Measurements from ENCODE around the gene RPTOR. TPM values are rescaled to one million over a fixed set of nuclear protein-coding genes. Genes with fewer than 3 reads are reported as not detected.

The RPTOR gene
- total RNA-seq, 1 experiment from 2014 or later = 19.8 TPM

GRCh38 chr17:80925688-80926335 is 381.2 kb downstream of the RPTOR start:
- in situ Hi-C loops (cut with HindIII; ENCODE audit: low pct_unique_long_range_greater_than_20kb, low sequenced_read_pairs) = no loop called here
- no peak for DNase-seq (ENCODE audit: low read depth)

DNA sequence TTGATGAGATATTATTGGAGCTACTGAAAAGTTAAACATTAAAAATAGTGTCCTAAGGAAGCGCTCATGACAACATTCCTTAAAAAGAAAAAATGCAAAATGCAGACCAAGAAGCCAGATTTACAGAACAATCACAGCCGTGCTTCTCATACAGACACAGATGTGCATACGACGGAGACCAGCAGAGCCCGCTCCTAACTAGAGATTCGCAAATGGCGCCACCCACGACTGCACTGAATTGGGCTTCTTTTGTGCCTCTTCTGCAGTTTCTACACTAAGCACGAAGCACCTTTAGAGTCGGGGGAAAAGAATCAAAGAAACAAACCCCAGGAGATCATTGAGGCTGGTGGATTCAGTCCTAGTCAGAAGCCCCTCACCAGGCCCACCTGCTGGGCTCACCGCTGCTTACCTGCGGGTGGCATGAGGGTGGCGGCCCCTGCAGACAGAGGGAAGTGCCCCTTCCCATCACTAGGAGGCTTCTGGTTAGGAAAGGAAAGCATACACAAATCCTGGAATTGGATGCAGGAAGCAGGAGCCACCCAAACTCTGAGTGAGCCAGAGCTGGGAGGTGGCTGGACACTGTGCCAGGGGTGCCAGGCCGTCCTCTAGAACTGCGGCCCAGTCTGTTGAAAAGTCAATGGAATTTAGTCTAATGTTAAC is 382.1 kb downstream of the RPTOR start:
- in situ Hi-C loops (cut with HindIII; ENCODE audit: low pct_unique_long_range_greater_than_20kb, low sequenced_read_pairs) = no loop called here
- no peak for DNase-seq (ENCODE audit: low read depth)

GRCh38 chr17:80927791-80928216 is 383.2 kb downstream of the RPTOR start:
- DNase-seq (ENCODE audit: low read depth) = no peak
- in situ Hi-C loops (cut with HindIII; ENCODE audit: low pct_unique_long_range_greater_than_20kb, low sequenced_read_pairs) = no loop called here

DNA sequence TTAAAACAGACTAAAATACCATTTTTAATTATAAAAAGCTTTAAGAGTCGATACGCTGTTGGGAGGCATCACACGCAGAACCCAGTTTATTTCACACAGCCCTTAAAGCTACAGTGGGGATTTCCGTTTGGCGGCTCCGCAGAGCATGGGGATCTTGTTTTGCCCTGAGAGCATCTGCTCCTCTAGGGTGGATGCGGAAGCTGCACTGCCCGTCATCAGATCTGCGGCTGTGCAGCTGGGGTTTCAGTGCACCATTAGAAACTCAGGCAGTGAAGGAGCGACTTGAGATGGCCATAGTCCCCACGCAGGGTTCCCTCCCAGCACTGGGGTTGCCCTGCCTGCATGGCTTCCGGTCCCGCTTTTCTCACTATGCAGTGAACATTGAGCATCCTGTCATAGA is 384.8 kb downstream of the RPTOR start:
- in situ Hi-C loops (cut with HindIII; ENCODE audit: low pct_unique_long_range_greater_than_20kb, low sequenced_read_pairs) = no loop called here

GRCh38 chr17:80930335-80931279 is 386.0 kb downstream of the RPTOR start:
- in situ Hi-C loops (cut with HindIII; ENCODE audit: low pct_unique_long_range_greater_than_20kb, low sequenced_read_pairs) = no loop called here
- no peak for DNase-seq (ENCODE audit: low read depth)

More for the DNA sequence above, 384.8 kb downstream of the RPTOR start:
- DNase-seq (ENCODE audit: low read depth) = no peak

GRCh38 chr17:80931421-80932265 is 387.0 kb downstream of the RPTOR start:
- in situ Hi-C loops (cut with HindIII; ENCODE audit: low pct_unique_long_range_greater_than_20kb, low sequenced_read_pairs) = no loop called here
- no peak for DNase-seq (ENCODE audit: low read depth)

GRCh38 chr17:80935526-80935925 is 390.9 kb downstream of the RPTOR start:
- no peak for DNase-seq (ENCODE audit: low read depth)
- in situ Hi-C loops (cut with HindIII; ENCODE audit: low pct_unique_long_range_greater_than_20kb, low sequenced_read_pairs) = no loop called here

DNA sequence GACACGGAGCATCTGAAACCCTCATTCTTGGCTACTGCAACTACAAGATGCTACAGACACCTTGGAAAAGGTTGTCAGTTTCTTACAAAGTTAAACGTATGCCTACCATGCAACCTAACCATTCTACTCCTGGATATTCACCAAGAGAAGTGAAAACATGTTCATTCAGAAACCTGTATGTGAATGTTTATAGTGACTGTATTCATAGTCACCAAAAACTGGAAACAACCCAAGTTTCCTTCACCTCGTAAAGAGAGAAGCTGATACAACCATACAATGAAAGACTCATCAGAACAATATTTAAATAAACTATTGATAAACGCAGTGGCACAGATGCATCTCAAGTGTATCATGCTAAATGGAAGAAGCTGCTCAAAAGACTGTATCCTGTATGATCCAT is 391.6 kb downstream of the RPTOR start:
- in situ Hi-C loops (cut with HindIII; ENCODE audit: low pct_unique_long_range_greater_than_20kb, low sequenced_read_pairs) = no loop called here
- DNase-seq (ENCODE audit: low read depth) = no peak

DNA sequence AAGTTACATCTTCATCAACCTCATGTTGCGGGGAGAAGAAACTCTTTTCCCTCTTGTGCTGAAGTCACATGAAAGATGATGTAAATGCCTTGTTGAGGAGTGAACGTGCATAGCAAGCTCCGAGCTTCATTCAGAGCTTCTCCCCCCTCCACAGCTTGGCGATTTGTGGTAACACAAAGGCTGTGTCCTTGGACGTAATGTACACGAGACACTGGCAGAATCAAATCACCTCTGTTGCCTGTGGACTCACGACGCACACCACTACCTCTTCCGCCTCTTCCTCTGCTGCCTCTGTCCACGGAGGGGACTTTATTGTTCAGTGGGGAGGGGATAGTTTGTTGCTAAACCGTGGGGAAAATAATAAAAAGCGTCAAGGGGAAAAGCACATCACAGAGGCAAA is 392.1 kb downstream of the RPTOR start:
- in situ Hi-C loops (cut with HindIII; ENCODE audit: low pct_unique_long_range_greater_than_20kb, low sequenced_read_pairs) = no loop called here
- no peak for DNase-seq (ENCODE audit: low read depth)

GRCh38 chr17:80937462-80938381 is 393.1 kb downstream of the RPTOR start:
- in situ Hi-C loops (cut with HindIII; ENCODE audit: low pct_unique_long_range_greater_than_20kb, low sequenced_read_pairs) = no loop called here
- no peak for DNase-seq (ENCODE audit: low read depth)

DNA sequence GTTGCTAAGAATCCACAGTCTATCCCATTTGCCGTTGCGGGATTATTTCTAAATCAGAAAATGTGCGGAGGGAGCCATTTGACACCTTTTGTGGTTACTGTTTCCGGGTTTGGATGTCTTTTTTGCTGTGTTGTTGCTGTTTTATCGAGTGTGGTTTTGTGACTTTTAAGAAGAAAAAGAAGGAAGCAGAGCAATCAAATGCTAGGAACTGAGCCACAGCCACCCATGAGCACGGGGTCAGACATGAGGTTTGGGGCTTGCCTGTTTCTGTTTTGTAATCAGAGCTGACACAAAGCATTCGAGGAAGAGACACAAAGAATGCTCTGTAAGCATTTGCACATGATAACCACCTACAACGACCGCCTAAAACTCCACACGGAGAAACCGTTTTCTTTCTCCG is 393.9 kb downstream of the RPTOR start:
- DNase-seq (ENCODE audit: low read depth) = no peak
- in situ Hi-C loops (cut with HindIII; ENCODE audit: low pct_unique_long_range_greater_than_20kb, low sequenced_read_pairs) = no loop called here

- in situ Hi-C loops (cut with HindIII; ENCODE audit: low pct_unique_long_range_greater_than_20kb, low sequenced_read_pairs) = no loop called here
- DNase-seq (ENCODE audit: low read depth) = no peak
These were observed 394.8 kb downstream of the RPTOR start for GRCh38 chr17:80939151-80940145.

DNA sequence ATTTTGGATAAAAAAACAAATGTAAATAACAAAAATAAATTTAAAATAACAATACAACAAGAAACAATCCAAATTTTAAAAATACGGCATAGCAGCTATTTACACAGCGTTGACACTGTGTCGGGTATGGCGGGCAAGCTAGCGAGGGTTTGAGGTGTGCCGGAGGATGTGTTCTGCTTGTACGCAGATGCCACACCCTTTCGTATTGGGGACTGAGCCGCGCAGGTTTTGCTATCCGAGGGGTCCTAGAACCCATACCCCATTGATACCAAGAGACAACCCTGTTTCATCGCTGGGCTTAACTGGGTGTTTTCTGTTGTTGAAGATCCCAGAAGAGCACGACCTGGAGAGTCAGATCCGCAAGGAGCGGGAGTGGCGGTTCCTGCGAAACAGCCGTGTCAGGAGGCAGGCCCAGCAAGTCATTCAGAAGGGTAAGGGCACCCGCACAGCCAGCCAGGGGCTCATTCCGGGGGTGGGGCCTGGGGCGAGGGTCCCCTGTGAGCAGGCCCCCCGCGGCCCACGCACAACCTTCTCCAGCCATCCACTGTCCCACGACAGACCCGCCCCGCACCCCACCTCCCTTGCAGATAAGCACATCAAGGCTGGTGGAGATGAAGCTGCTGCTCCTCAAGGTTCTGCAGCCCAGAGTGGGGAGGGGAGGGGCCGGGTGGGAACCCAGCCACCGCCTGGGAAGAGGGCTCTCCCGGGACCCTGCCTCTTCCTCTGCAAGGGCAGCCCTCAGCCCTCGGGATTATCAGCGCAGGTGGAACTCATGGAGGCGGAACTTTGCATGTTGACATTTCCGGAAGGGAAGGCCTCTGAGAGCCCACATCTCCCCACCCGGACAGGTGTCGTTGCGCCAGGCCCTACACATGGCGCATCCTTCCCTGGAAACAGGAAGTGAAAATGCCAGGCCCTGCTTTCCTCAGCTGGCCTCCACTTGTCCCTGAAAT is 395.8 kb downstream of the RPTOR start:
- in situ Hi-C loops (cut with HindIII; ENCODE audit: low pct_unique_long_range_greater_than_20kb, low sequenced_read_pairs) = no loop called here
- DNase-seq (ENCODE audit: low read depth) = no peak

DNA sequence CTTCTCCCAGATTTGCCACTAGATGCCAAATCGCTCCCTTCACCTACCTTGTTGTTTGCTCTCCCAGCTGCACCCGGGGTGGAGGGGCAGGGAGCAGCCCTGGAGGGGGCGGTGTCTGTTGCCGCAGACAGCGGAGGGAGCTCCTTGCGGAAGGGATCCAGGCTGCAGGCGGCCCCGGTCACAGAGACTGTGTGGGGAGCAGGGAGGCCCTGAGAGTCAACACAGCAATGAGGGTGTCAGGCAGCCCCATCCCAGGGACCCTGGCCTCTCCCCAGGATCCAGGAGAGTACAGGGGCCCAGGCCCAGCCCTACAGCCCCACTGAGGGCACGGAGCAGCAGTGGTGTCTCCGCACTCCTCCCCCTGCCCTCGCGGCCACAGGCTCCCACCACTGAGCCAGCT is 396.5 kb downstream of the RPTOR start:
- in situ Hi-C loops (cut with HindIII; ENCODE audit: low pct_unique_long_range_greater_than_20kb, low sequenced_read_pairs) = no loop called here

GRCh38 chr17:80941743-80942422 is 397.2 kb downstream of the RPTOR start:
- in situ Hi-C loops (cut with HindIII; ENCODE audit: low pct_unique_long_range_greater_than_20kb, low sequenced_read_pairs) = no loop called here
- no peak for DNase-seq (ENCODE audit: low read depth)

More for the DNA sequence above, 396.5 kb downstream of the RPTOR start:
- DNase-seq (ENCODE audit: low read depth) = no peak
